Stimulated activated CD8-positive, alpha-beta memory T cell treated with anti-CD3 and anti-CD28 coated beads, Interleukin-15, amount 100 ng/mL, for 1 hour (primary cell): ENCODE data around the gene ERC1.
"Not testable (repeated sequence)": the region's sequence is repeated elsewhere in the genome, so short reads cannot be mapped to it uniquely, and the experiment has no call there.

Experiments
- DNase-seq: peaks from one replicate; pipeline ENCODE4 v3.0.0-alpha.2; 2020; ENCODE audit warnings: low read depth

ERC1 gene

DNA sequence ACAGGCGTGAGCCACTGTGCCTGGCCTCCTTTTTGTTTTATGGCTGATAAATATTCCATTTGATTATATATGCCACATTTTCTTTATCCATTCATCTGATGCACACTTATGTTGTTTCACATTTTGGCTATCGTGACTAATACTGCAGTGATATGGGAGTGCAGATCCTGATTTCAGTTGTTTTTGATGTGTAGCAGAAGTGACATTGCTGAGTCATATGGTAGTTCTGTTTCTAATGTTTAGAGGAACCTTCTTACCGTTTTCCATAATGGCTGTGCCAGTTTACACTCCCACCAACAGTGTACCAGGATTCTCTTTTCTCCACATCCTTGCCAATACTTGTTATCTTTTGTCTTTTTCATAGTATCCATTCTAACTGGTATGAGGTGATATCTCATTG lies 235.9 kb downstream of the ERC1 start:
- DNase-seq, result no peak

- DNase-seq, result no peak
These were observed 243.1 kb downstream of the ERC1 start for GRCh38 chr12:1234073-1234472.

DNA sequence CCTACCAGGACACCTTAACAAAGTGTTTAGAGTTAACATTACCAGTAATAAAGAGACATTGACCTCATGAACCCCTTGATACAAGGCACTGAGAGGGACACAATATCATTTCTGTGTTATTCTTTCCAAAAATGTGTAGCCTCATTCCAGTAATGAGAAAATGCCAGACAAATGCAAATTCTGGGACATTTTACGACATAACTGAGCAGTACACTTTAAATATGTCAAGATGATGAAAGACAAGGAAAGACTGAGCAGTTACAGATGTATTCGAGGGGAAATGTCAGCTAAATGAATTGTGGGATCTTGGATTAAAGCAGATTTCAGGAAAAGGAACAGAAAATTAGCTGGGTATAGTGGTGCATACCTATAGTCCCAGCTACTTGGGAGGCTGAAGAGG lies 255.6 kb downstream of the ERC1 start:
- DNase-seq, result no peak

GRCh38 chr12:1250641-1251040 lies 259.6 kb downstream of the ERC1 start:
- no peak for DNase-seq

GRCh38 chr12:1252758-1253157 lies 261.7 kb downstream of the ERC1 start:
- no peak for DNase-seq

DNA sequence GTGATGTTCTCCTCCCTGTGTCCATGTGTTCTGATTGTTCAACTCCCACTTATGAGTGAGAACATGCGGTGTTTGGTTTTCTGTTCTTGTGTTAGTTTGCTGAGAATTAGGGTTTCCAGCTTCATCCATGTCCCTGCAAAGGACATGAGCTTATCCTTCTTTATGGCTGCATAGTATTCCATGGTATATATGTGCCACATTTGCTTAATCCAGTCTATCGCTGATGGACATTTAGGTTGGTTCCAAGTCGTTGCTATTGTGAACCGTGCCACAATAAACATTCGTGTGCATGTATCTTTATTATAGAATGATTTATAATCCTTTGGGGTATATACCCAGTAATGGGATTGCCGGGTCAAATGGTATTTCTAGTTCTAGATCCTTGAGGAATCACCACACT lies 264.1 kb downstream of the ERC1 start:
- DNase-seq, result not testable (repeated sequence)

DNA sequence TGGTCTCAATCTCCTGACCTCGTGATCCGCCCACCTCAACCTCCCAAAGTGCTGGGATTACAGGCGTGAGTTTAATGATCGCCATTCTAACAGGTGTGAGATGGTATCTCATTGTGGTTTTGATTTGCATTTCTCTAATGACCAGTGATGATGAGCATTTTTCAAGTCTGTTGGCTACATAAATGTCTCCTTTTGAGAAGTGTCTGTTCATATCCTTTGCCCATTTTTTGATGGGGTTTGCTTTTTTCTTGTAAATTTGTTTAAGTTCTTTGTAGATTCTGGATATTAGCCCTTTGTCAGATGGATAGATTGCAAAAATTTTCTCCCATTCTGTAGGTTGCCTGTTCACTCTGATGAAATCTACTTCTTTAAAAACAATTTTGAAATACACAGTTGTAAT lies 264.8 kb downstream of the ERC1 start:
- DNase-seq, result not testable (repeated sequence)

- no peak for DNase-seq
These were observed 265.3 kb downstream of the ERC1 start for GRCh38 chr12:1256285-1256684.

GRCh38 chr12:1256991-1257390 lies 266.0 kb downstream of the ERC1 start:
- DNase-seq, result no peak

DNA sequence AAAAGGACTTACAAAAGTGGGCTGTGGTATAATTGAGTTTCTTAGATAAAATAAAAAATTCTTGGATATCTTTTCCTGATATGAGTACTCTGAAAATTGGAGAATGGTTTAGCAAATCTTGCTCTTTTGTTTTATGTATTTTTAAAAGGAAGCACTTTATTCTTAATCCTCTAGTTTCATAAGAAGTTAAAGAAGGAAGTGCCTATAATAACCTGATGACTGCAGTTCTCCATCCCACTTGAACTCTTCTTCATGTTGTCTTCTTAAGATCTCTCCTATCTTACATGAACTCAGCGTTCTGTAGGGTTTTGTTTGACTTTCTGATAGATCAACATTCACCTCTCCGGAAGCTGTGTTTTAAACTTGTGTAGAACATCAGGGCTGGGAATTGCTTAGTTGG lies 271.0 kb downstream of the ERC1 start:
- no peak for DNase-seq

DNA sequence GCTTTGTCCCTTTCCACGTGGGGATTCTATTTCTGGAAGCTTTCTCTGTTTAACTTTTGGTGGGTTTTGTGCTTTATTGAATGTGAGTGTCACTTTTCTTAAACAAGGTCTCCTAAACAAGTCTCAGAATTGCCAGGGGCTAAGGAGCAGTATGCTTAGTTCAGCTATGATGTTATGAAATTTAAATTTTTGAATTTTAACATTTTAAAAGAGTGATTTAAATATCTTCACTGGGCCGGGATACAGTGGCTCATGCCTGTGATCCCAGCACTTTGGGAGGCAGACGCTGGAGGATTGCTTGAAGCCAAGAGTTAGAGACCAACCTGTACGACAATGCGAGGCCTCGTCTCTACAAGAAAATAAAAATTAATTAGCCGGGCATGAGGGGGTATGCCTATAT lies 276.2 kb downstream of the ERC1 start:
- DNase-seq, result no peak

DNA sequence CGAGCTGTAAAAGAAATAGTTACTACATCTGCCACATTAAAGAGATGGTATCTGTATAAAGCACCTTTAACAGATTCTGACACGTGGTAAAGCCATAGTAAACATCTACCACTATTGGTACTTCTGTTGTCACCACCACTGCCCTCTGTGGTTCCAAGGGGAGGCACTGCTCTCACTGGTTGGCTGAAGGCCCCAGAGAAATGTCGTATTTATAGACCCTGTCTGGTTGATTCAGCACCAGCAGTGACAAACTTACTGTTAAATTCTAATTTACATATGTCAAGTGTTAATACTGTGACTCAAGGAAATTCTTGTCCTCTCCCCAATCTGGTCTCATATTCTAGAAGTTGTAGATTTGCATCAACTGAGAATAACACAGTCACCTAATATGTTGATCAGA lies 281.1 kb downstream of the ERC1 start:
- no peak for DNase-seq

- DNase-seq, result no peak
These were observed 282.0 kb downstream of the ERC1 start for GRCh38 chr12:1273051-1273450.

GRCh38 chr12:1277905-1278304 lies 286.9 kb downstream of the ERC1 start:
- DNase-seq, result no peak

DNA sequence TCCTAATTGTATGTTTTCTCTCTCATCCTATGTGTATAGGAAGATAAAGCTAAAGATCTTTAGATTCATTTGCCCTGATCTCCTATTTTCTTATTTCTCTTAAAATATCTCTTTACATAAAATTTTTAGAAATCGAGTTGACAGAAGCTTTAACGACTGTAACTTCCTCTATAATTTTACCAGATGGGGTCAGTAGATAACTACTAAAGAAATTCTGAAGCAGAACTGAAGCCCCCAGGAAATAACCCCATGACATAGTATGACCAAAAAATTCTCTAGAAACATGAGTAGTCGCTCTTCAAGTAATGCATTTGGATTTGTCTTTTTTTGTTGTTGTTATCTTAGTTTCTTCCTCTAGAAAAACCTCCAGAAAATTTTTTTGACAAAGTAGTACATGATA lies 288.0 kb downstream of the ERC1 start:
- no peak for DNase-seq

- DNase-seq, result no peak
These were observed 289.0 kb downstream of the ERC1 start for GRCh38 chr12:1280059-1280458.

- DNase-seq, result no peak
These were observed 290.8 kb downstream of the ERC1 start for GRCh38 chr12:1281683-1282366.

DNA sequence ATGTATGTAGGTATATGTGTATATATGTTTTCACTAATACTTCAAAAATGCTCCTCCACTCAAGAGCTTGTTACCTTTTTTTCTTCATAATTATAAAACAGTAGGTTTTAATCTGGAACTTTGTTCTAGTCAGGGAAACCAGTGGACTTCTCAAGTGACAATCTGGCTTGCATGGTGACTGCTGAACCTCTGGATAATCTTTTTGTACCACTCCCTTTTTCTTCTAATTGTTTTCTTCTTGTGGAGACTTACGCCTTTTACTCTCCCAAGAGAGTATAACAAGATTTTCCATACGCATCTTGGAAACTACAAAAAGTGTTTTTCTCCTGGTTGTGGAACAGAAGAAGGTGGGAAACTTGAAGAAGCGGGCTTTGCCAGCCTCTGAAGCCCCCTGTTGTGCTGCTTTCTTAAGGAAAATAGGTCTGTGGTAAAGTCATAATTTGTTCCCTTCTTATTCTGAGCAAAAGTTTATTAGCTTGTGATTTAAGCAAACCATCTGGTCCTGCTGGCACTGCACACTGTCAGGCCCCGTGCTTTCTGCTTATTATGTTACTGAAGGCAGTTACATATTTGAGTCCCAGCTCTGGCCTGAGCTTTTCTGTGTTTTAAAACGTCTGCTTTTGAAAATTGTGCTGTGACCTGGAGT lies 291.8 kb downstream of the ERC1 start:
- no peak for DNase-seq

- no peak for DNase-seq
These were observed 292.3 kb downstream of the ERC1 start for GRCh38 chr12:1283316-1283715.

GRCh38 chr12:1284611-1285010 lies 293.6 kb downstream of the ERC1 start:
- no peak for DNase-seq

- no peak for DNase-seq
These were observed 296.5 kb downstream of the ERC1 start for GRCh38 chr12:1287446-1287975.

GRCh38 chr12:1288333-1288732 lies 297.3 kb downstream of the ERC1 start:
- DNase-seq, result no peak

DNA sequence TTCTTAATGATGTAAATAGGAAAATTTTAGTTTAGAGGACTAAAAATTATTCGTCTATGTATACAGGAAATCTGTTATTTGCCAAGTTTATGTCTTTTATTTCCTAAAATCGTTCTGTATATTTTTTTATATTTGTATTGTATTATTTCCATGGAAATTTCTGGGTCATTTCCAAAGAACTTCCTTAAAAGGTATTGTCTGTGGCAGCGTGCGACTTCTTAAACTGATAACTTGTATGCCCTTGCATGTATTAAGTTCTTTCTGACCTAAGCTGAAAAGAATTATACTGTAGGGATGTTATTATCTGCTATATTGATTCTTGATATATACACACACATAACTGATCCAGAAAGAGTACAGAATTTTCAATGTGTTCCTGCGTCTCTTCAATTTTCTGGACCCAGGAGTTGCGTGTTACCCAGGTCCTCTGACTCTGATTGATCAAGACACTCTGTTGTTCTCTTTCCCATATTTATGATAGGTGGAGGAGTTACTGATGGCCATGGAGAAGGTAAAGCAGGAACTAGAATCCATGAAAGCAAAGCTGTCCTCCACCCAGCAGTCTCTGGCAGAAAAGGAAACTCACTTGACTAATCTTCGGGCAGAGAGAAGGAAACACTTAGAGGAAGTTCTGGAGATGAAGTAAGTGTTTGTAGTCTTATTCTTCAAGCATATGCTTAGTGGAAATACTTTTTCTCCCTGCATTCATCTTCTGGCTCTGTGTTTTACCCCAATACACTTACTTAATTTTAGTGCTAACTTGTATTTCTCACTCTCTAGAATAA lies 298.5 kb downstream of the ERC1 start:
- DNase-seq, result no peak
